ENCODE results near the gene RNF115. TPM values are rescaled to one million over a fixed set of nuclear protein-coding genes. Genes with fewer than 3 reads are reported as not detected.
"Not testable (repeated sequence)": the region's sequence is repeated elsewhere in the genome, so short reads cannot be mapped to it uniquely, and the experiment has no call there.

RNF115 gene
- total RNA-seq, 2 donors from 2014 or later = 12.7 to 13.2 TPM

GRCh38 chr1:145729196-145729595, 94.7 kb downstream of the RNF115 start:
- TF ChIP-seq CTCF (IDR thresholded peaks at IDR 0.05) (no peak), POLR2A (IDR thresholded peaks at IDR 0.05) (no peak)
- H3K36me3 ChIP-seq (replicated peaks in 1 of 2; ENCODE audit: insufficient read depth in 1 of 2, low read depth in 2 of 2) = no peaks in the 10 kb centered on the region
- DNase-seq (no peak), ATAC-seq (no peak)
- H3K4me3 ChIP-seq = no peak overlapping the region
- no peak overlapping the region for H3K27ac ChIP-seq
- H3K27me3 ChIP-seq = no peaks in the 10 kb centered on the region
- 65 to 70% methylated on average over 5 of the region's 5 CpGs for whole genome bisulfite sequencing, 2 donors
- no peaks in the 10 kb centered on the region for H3K9me3 ChIP-seq
- intact Hi-C loops (cut with DNase I) = no loop called here
- H3K4me1 ChIP-seq = no peaks in the 10 kb centered on the region

- H3K4me3 ChIP-seq; H3K36me3 ChIP-seq (replicated peaks in 1 of 2; ENCODE audit: insufficient read depth in 1 of 2, low read depth in 2 of 2); H3K4me1 ChIP-seq; ATAC-seq; H3K27ac ChIP-seq; H3K9me3 ChIP-seq; H3K27me3 ChIP-seq; intact Hi-C loops (cut with DNase I); DNase-seq: not testable (repeated sequence)
- WGBS, 2 donors = 87 to 94% methylated on average over 5 of the region's 5 CpGs
These were observed 97.7 kb downstream of the RNF115 start for GRCh38 chr1:145726193-145726592.

GRCh38 chr1:145720878-145721671, 102.8 kb downstream of the RNF115 start:
- DNase-seq = peak; percentile 65 to 77 (median 73)
- intact Hi-C loops (cut with DNase I) = no loop called here

GRCh38 chr1:145720556-145720877, 103.4 kb downstream of the RNF115 start:
- peaks cover 18% of the 10 kb centered on the region for H3K4me1 ChIP-seq
- 30 to 47% methylated on average over 4 to 5 of the region's 5 CpGs for WGBS, 2 donors
- TF ChIP-seq CTCF (IDR thresholded peaks at IDR 0.05) (no peak), POLR2A (IDR thresholded peaks at IDR 0.05) (no peak)
- H3K27me3 ChIP-seq = no peaks in the 10 kb centered on the region
- H3K9me3 ChIP-seq = no peaks in the 10 kb centered on the region
- intact Hi-C loops (cut with DNase I) = no loop called here
- H3K36me3 ChIP-seq (replicated peaks in 1 of 2; ENCODE audit: insufficient read depth in 1 of 2, low read depth in 2 of 2) = no peaks in the 10 kb centered on the region
- no peak overlapping the region for H3K27ac ChIP-seq
- DNase-seq (no peak), ATAC-seq (no peak)
- no peak overlapping the region for H3K4me3 ChIP-seq

More at GRCh38 chr1:145720878-145721671, 102.8 kb downstream of the RNF115 start:
- no peak overlapping the region for H3K4me3 ChIP-seq
- 7 to 22% methylated on average over 21 to 42 of the region's 47 CpGs for WGBS, 2 donors
- no peak overlapping the region for H3K27ac ChIP-seq
- H3K4me1 ChIP-seq = peaks cover 16% of the 10 kb centered on the region
- no peaks in the 10 kb centered on the region for H3K9me3 ChIP-seq
- no peak for TF ChIP-seq POLR2A (IDR thresholded peaks at IDR 0.05)
- peak; percentile 82 to 96 (median 88) for TF ChIP-seq CTCF (IDR thresholded peaks at IDR 0.05)
- H3K36me3 ChIP-seq (replicated peaks in 1 of 2; ENCODE audit: insufficient read depth in 1 of 2, low read depth in 2 of 2) = no peaks in the 10 kb centered on the region
- no peaks in the 10 kb centered on the region for H3K27me3 ChIP-seq
- peak; percentile 90 for ATAC-seq

- H3K27ac ChIP-seq = no peak within 1 kb of the TSS
- H3K36me3 ChIP-seq (replicated peaks in 1 of 2; ENCODE audit: insufficient read depth in 1 of 2, low read depth in 2 of 2) = no peaks in the 10 kb centered on the region
- no peaks in the 10 kb centered on the region for H3K27me3 ChIP-seq
- DNase-seq (no peak), ATAC-seq (no peak)
- intact Hi-C loops (cut with DNase I) = no loop called here
- WGBS, 2 donors = 85 to 89% methylated on average over 12 of the region's 12 CpGs
- no peak within 1 kb of the TSS for H3K4me3 ChIP-seq
- H3K9me3 ChIP-seq = no peaks in the 10 kb centered on the region
- peaks cover 28% of the 10 kb centered on the region for H3K4me1 ChIP-seq
- TF ChIP-seq POLR2A (IDR thresholded peaks at IDR 0.05) (no peak), CTCF (IDR thresholded peaks at IDR 0.05) (no peak)
These were observed 104.4 kb downstream of the RNF115 start, which contains the start of gene CD160 for GRCh38 chr1:145719230-145720079. Gene CD160, plus strand, starts transcription at chr1:145719499. Its CDS starts 8,829 bp downstream, at chr1:145728328.

- H3K36me3 ChIP-seq (replicated peaks in 1 of 2; ENCODE audit: insufficient read depth in 1 of 2, low read depth in 2 of 2); H3K9me3 ChIP-seq; DNase-seq; H3K27me3 ChIP-seq; H3K4me3 ChIP-seq; ATAC-seq; H3K27ac ChIP-seq; intact Hi-C loops (cut with DNase I): not testable (repeated sequence)
- H3K4me1 ChIP-seq = peaks cover 38% of the 10 kb centered on the region
- 94 to 96% methylated on average over 5 of the region's 5 CpGs for WGBS, 2 donors
These were observed 105.4 kb downstream of the RNF115 start for GRCh38 chr1:145718465-145718864.

Measured in body of pancreas (tissue), 4 donors.